Measurements from ENCODE around the gene P2RY8. TPM values are rescaled to one million over a fixed set of nuclear protein-coding genes. Genes with fewer than 3 reads are reported as not detected.

P2RY8 gene
- total and polyA plus RNA-seq, 10 of the 15 experiments (the other 5 are each of a cell fraction or from before 2014, with no cell fraction given), result 2.0 to 64.4 (median 36.5) TPM

- BruUV-seq (replicated peaks), result no TSS peak
- RAD21 ChIA-PET (ENCODE audit: unreplicated experiment), result no interaction called here
- TF ChIP-seq JUNB (IDR thresholded peaks at IDR 0.05), result peak; percentile 58
- TF ChIP-seq CTCF (IDR thresholded peaks at IDR 0.05 in 2 of 3, conservative IDR thresholded peaks at IDR 0.05 in 1 of 3; ENCODE audit: control insufficient read depth in 2 of 3, extremely low read depth in 1 of 3, insufficient read depth in 1 of 3, low read depth in 3 of 3, low read length in 3 of 3), result no peak
- TF ChIP-seq HDGF (IDR thresholded peaks at IDR 0.05), result no peak
- no peak for TF ChIP-seq PKNOX1 (IDR thresholded peaks at IDR 0.05)
- no peak for TF ChIP-seq SREBF1 (IDR thresholded peaks at IDR 0.05; ENCODE audit: low read length)
- no peak for TF ChIP-seq STAT1 (conservative IDR thresholded peaks at IDR 0.05)
- TF ChIP-seq RELB (IDR thresholded peaks at IDR 0.05; ENCODE audit: low read depth), result no peak
- 0 out of 2 replicates have a peak, but pooled peaks have one; percentile 36 for TF ChIP-seq MEF2A (IDR thresholded peaks at IDR 0.05; ENCODE audit: insufficient read depth, low read depth, low read length)
- TF ChIP-seq ZSCAN29 (IDR thresholded peaks at IDR 0.05), result no peak
- TF ChIP-seq ATF3 (IDR thresholded peaks at IDR 0.05; ENCODE audit: borderline replicate concordance, extremely low read depth, low read depth, low read length), result no peak
- TF ChIP-seq RUNX3 (IDR thresholded peaks at IDR 0.05; ENCODE audit: low read length), result no peak; the same call in 1 of the 2 replicates
- no peak for TF ChIP-seq NFYB (IDR thresholded peaks at IDR 0.05; ENCODE audit: insufficient read depth, low read depth, low read length)
- no peak for TF ChIP-seq MEF2B (IDR thresholded peaks at IDR 0.05; ENCODE audit: partially characterized antibody, poor library complexity, severe bottlenecking)
- TF ChIP-seq SMAD5 (IDR thresholded peaks at IDR 0.05; ENCODE audit: low read depth), result no peak
- no peak for TF ChIP-seq STAT3 (IDR thresholded peaks at IDR 0.05; ENCODE audit: low read depth, low read length)
- peak; percentile 75; the same call in 1 of the 2 replicates for TF ChIP-seq FOXM1 (IDR thresholded peaks at IDR 0.05; ENCODE audit: low read depth, low read length)
- TF ChIP-seq POU2F2 (IDR thresholded peaks at IDR 0.05; ENCODE audit: borderline replicate concordance, low read depth, low read length), result no peak
- TF ChIP-seq KLF5 (IDR thresholded peaks at IDR 0.05; ENCODE audit: partially characterized antibody), result no peak
- no peak for TF ChIP-seq SPI1 (IDR thresholded peaks at IDR 0.05; ENCODE audit: borderline replicate concordance, insufficient read depth, low read depth, low read length)
- peak; percentile 74; the same call in 1 of the 2 replicates for TF ChIP-seq TCF3 (IDR thresholded peaks at IDR 0.05; ENCODE audit: borderline replicate concordance, insufficient read depth, low read depth, low read length)
- TF ChIP-seq SIX5 (IDR thresholded peaks at IDR 0.05; ENCODE audit: low read depth, low read length, severe bottlenecking), result no peak
- no peak for TF ChIP-seq CREM (IDR thresholded peaks at IDR 0.05; ENCODE audit: low read depth)
Measured at GRCh38 chrX:1484638-1485019, 52.4 kb downstream of the P2RY8 start.

More at GRCh38 chrX:1484638-1485019, 52.4 kb downstream of the P2RY8 start:
- CTCF ChIA-PET, result no interaction called here
- Histone ChIP-seq H3K9me3 (replicated peaks; ENCODE audit: control insufficient read depth, insufficient read depth, low read length) (peaks cover 5% of the 10 kb centered on the region), H4K20me1 (ENCODE audit: control insufficient read depth, insufficient read depth) (no peaks in the 10 kb centered on the region), H3K36me3 (ENCODE audit: control insufficient read depth in 2 of 2, insufficient read depth in 2 of 2, low read length in 1 of 2) (peaks cover 15 to 25% of the 10 kb centered on the region in 2 experiments; a peak in 3 of 4 replicates), H3K4me3 (no peak overlapping the region), H3K27ac (ENCODE audit: control insufficient read depth, insufficient read depth) (peak overlapping the region; percentile 98), H3K27me3 (replicated peaks in 1 of 2; ENCODE audit: control insufficient read depth in 2 of 2, insufficient read depth in 2 of 2, low read length in 1 of 2) (no peaks in the 10 kb centered on the region), H3K9ac (ENCODE audit: control insufficient read depth, insufficient read depth, low read length) (peak overlapping the region; percentile 69), H3K4me1 (ENCODE audit: control insufficient read depth, insufficient read depth, low read length) (peaks cover 65% of the 10 kb centered on the region), H3K4me2 (ENCODE audit: control insufficient read depth, insufficient read depth) (peak overlapping the region; percentile 44; the same call in 1 of the 2 replicates), H2AFZ (ENCODE audit: control insufficient read depth, low read depth, low read length) (no peak overlapping the region), H3K79me2 (ENCODE audit: control insufficient read depth, insufficient read depth, low read length) (peaks cover 39% of the 10 kb centered on the region)
- DNase-seq (ENCODE audit: low read depth, low spot score), result no peak
- SMC1A ChIA-PET (ENCODE audit: uncharacterized antibody, unreplicated experiment), result no interaction called here
- ATAC-seq, result peak; percentile 2
- in situ Hi-C loops (cut with MboI) (no loop called here), intact Hi-C loops (cut with micrococcal nuclease; ENCODE audit: unreplicated experiment) (loop anchor here (1.0 to 5.0 kb wide), 4 partner anchors 8 to 98 kb away; no protein-coding TSS in a partner anchor)
- POLR2A ChIA-PET, result no interaction called here
- FAIRE-seq, result no peak
- WGBS (ENCODE audit: insufficient coverage, insufficient replicate concordance, low lambda C conversion rate, missing lambda C conversion rate), result 0% methylated on average over 4 of the region's 5 CpGs
